Stimulated activated CD8-positive, alpha-beta memory T cell treated with anti-CD3 and anti-CD28 coated beads, Interleukin-2, amount 100 ng/mL, for 1 hour (primary cell): Measurements from ENCODE around the gene SEC24A.
"Not testable (repeated sequence)": the region's sequence is repeated elsewhere in the genome, so short reads cannot be mapped to it uniquely, and the experiment has no call there.

Experiments
- DNase-seq, 2 donors: peaks; one replicate each; pipeline ENCODE4 v3.0.0-alpha.2; 2020; ENCODE audit warnings: low read depth in 2 of 2

The SEC24A gene

DNA sequence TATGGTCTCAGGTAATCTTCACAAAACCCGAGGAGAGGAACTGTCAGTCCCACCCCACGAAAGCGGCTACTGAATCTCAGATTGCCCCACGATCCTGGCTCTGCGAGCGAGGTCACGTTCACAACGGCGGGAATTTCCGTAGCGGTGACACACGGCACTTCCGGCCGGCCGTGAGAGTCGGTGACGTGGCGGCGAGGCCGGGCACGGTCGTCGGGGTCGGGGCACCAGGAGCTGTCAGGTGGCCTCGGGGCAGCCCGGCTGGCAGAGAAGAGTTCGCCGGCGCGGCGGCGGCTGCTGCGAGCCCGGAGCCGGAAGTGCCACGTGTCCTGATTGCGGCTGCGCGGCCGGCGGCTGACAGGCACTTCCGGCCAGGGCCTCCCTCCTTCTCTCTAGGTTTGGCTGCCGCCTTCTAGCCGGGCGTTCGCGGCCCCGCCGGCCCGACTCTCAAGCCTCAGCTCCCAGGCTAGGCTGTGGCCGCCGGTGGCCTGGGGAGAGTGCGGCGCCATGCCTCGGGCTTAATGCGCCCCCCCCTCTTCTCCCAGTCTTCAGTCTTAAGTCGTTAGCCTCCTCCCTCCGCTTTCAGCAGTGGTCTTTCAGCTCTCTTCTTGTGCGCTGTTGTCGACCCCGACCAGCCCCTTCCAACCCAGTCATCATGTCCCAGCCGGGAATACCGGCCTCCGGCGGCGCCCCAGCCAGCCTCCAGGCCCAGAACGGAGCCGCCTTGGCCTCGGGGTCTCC lies at the start of gene SEC24A:
Gene SEC24A (plus strand): TSS at position 361 of the 738 bp plus-strand sequence. CDS start 292 bp downstream, at position 653.
- peak; percentile 74 to 81 for DNase-seq

DNA sequence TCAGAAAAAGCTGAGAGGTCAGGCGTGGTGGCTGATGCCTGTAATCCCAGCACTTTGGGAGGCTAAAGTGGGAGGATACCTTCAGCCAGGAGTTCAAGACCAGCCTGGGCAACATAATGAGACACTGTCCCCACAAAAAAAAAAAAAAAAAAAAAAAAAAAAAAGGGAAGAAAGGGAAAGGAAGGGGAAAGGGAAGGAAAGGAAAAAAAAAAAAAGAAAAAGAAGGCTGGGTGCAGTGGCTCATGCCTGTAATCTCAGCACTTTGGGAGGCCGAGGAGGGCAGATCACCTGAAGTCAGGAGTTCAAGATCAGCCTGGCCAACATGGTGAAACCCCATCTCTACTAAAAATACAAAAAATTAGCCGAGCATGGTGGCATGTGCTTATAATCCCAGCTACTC lies 48.8 kb upstream of the SEC24A start:
- DNase-seq = not testable (repeated sequence)

DNA sequence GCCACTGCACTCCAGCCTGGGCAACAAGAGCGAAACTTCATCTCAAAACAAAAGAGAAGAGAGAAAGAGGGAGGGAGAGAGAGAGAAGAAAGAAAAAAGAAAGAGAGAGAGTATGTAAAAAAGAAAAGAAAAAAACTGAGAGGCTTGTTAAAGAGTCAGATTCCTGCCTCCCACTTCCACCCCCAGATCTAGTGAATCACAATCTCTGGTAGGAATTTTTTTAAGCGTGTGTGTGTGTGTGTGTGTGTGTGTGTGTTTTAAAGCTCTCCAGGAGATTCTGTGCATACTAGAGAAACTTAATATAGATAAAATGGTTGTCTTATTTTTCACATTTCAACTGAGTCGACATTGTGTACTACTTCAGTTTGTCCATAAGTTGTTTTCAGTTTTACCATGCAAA lies 48.0 kb upstream of the SEC24A start:
- no peak for DNase-seq

DNA sequence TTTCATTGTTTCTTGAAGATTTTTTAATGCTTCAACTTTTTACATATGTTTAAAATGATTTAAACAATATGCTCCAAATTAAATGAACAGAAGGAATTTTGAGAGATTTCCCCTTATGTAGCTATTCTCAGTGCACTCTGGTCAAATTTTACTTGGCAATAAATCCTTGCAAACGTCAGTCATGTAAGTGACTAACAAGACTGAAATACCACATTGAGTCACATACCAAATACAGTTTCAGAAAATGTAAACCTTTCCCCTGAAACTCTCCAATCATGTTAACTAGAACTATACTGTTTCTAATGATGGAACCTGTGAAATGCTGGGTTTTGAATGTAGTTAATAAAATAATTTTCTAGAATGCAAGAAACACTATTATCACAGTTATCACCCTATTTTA lies 45.5 kb upstream of the SEC24A start:
- DNase-seq = no peak

DNA sequence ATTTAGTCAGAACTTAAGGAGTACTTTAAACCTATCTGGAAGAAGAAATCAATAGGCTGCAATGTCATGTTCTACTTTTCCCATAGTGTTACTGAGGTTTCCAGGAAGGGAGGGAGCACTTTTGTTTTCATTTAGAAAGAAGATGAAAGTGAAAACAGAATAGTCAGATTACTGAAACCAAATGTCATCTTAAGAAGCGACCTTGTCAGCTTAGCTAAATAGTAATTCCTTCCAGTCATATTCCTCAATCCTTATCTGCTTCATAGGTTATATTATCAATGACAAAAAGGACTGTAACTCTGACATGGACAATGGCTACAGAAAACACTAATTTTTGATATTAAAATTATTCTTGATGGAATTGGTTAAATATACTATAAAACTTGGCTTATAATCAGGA lies 43.7 kb upstream of the SEC24A start:
- no peak for DNase-seq

DNA sequence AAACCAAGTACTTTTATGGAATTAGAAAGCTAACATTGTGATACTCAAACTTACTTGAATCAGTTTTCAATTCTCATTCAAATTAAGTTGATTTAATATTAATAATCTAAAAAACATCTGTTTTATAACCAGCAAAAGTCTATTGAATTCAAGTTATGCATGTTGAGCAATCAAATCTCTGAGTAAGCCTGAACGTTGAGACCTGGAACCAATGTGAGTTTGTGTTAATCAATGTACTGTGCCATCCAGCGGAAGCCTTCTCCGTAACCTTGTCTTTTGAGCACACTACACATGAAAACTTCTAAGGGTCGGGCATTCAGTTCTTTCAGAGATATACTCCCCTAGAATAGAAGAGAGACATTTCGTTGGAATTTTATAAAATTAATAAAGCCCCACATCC lies 41.9 kb upstream of the SEC24A start:
- DNase-seq = no peak

DNA sequence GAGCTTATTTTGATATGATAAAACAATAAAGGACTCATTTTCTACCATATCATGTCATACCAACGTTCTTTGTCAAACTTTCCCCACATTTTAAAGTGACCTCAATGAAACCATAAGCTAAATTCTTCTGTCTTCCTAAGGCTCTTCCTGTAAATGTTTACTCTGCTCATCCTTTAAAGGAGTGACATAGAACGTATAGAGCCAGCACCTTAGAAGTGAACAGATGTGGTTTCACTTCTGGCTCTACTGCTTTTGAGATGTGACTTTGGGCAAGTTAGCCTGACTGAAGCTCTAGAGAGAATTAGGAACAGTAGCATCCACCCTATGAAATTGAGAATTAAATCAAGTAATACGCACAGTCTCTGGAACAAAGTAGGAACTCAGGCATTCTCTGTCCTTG lies 40.0 kb upstream of the SEC24A start:
- no peak for DNase-seq

DNA sequence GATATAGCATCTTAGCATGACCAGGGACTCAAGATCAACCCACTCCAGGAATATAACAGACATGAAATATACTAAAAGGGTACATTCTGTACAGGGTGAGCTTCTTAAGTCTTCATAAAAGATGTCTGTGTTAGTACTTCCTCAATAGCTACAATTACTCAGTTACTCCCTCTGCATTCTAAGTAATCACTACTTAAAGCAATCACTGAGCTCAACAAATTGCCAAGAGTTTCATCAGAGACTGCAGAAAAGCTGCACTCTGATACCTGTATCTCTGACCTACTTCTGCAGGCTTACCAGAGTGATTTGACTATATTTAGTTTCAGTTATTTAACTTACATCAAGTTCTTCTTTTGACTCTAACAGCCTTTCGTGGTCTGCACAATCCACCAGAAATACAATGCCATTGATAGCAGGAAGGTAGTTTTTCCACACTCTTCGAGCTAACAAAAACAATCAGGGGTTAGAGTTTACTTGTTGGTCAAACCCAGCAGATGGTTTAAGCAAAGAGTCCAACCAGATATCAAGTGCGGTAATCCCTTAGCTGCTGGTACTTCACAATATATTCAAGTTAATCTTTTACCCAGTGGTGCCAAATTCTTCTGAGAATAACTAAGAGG lies 39.2 kb upstream of the SEC24A start:
- DNase-seq = no peak

DNA sequence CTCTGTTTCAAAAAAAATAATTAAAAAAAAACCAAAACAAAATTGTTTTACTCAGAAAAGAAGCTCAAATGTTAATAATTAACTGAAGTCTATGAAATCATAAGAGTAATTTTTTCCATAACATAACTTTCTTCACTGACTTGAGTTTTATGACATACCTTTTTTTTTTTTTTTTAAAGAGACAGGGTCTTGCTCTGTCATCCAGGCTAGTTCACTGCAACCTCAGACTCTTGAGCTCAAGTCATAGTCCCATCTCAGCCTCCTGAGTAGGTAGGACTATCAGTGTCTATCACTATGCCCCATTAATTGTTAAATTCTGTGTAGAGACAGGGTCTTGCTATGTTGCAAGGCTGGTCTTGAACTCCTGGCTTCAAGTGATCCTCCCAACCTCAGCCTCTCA lies 37.9 kb upstream of the SEC24A start:
- no peak for DNase-seq

DNA sequence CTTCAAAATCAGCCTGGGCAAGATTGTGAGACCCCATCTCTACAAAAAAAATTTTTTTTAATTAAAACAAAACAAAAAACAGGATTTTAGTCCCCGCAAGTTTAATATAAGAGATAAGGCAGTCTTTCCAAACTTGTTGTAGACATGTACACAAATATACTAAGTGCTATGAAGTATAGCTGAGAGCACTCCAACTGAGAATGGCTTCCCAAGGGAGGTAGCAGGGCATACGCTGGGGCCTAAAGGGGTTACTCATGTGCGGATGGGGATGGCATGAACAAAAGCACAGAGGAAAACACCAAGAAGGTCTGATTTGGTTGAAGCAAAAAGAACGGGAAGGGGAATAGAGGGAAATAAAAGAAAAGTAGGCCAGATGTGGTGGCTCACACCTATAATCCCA lies 37.1 kb upstream of the SEC24A start:
- no peak for DNase-seq

DNA sequence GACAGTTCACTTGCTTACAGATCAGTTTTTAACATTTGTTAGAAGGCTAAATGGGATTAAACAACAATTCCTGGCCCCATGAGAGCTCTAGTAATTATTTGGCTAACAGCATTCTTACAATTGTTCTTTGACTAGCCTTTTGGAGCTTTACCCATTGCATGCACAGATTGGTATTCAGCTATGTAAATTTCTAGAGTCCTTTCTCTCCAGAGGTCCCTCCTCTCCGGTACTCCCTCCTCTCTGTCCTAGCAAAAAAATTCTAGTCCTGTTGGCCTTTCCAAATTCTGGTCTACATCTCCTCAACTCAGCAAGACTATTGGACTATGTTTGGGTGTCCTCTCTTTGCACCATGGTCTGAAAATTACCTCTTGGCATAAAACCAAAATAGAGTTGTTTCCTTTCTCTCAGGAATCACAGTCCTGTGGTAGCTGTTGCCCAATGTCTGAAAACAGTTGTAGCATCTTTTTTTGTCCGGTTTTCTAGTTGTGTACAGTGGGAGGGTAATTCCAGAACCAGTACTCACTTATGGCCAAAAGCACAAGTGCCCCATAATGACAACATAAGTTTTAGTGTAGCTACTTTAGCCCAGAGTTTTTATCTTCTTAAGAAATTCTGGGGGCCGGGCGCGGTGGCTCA lies 34.0 kb upstream of the SEC24A start:
- DNase-seq = no peak

DNA sequence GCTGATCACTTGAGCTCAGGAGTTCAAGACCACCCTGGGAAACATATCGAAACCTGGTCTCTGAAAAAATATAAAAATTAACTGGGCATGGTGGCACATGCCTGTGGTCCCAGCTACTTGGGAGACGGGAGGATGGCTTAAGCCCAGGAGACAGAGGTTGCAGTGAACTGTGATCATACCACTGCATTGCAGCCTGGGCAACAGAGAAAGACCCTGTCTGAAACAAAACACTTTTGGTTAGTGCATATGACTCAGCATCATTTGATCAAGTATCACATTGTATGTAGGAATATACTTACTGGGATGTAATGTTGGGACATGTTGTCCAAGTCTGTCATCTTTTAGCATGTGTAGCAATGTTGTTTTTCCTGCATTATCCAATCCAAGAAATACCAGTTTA lies 28.0 kb upstream of the SEC24A start:
- DNase-seq = no peak

DNA sequence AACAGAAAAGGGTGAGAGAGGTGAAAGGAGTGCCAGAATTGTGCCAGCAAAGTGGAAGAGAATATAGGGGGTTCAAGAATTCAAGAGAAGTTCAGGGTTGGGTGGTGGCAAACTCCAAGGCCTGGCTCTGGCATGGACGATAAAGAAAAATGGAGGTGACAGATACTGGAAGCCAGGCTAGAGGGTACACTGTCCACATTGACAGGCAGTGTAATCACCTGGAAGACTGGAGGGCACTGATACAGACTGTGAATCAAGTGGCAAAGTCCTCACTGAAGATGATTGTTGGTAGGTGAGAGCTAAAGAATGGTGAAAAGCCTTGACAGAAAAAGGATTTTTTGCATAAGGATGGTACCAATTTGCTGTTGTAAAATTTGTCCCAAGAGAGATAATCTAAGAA lies 23.0 kb upstream of the SEC24A start:
- no peak for DNase-seq

DNA sequence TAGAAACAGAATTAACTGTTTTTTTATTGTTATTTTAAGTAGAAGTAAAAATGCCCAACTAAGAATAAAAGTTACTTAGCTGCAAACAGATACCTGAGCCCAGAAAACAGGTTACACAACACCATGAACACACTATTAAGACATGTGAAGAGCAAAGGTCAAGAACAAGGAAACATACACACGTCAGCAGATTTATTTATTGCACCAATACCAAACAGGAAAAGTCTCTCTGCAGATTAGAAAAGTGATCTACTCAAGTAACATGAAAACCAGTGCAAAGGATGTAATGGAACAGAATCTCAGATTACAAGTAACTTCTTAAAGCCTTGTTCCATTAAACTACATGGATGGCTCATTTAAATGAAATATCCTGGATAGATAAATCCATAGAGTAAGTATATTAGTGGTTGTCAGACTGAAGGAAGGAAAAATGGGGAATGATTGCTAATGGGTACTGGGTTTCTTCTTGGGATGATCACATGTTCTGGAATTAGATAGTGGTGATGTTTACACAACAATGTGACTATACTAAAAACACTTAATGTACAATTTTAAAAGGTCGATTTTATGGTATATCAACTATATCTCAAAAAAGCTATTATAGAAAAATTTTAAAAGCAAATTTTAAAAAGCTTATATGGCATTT lies 22.1 kb upstream of the SEC24A start:
- DNase-seq = no peak

DNA sequence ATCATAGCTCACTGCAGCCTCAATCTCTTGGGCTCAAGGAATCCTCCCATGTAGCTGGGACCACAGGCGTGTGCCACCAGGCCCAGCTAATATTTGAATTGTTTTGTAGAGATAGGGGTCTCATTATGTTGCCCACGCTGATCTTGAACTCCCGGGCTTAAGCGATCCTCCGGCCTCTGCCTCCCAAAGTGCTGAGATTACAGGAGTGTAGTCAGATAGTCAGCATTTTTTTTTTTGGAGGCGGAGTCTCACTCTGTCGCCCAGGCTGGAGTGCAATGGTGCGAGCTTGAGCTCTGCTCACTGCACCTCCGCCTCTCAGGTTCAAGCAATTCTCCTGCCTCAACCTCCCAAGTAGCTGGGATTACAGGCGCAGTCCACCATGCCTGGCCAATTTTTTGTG lies 14.4 kb upstream of the SEC24A start:
- DNase-seq = no peak

DNA sequence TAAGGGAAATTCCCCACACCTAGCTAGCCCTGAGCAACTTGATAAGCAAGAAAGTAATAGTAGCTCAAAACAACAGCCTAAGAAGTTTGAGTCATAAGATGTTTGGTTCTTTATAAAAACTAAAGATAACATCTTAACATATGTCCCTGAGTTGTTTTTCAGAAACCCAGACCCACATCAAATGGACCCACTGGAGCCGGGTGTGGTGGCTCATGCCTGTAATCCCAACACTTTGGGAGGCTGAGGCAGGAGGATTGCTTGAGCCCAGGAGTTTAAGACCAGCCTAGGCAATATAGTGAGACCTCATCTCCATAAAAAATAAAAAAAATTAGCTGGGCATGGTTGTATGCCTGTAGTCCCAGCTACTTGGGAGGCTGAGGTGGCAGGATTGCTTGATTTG lies 13.2 kb upstream of the SEC24A start:
- DNase-seq = not testable (repeated sequence)

DNA sequence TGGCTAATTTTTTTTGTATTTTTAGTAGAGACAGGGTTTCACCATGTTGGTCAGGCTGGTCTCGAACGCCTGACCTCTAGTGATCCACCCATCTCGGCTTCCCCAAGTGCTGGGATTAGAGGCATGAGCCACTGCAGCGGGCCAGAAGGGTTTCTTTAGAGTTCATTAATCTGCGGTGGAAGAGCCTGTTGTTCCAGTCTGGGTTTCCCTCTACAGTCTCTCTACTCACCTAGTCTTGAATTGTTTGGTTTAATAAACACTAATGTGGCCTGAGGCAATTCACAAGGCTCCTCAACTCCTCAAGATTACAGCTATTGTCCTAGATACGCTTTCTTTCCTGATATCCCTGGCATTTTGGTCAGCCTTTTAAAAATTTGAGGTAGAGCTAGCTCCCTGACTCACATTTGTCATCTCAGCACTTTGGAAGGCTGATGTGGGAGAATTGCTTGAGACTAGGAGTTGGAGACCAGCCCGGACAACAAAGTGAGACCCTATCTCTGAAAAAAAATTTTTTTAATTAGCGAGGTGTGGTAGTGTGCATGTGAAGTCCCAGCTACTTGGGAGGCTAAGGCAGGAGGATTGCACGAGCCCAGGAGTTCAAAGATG lies 11.4 kb upstream of the SEC24A start:
- DNase-seq = no peak

DNA sequence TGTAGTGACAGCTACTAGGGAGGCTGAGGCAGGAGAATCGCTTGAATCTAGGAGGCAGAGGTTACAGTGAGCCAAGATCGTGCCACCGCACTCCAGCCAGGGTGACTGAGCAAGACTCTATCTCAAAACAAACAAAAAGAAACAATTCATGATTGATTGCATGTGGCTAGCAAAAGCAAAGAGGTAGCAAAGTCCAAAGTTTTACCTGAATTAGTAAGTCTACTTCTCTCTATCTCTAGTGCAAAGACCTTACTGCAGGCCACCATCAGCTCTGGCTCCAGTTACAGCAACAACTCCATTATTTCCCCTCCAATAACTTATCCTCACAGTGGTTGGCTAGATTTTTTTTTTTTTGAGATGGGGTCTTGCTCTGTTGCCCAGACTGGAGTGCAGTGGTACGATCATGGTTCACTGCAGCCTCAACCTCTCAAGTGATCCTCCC lies 9.8 kb upstream of the SEC24A start:
- no peak for DNase-seq

DNA sequence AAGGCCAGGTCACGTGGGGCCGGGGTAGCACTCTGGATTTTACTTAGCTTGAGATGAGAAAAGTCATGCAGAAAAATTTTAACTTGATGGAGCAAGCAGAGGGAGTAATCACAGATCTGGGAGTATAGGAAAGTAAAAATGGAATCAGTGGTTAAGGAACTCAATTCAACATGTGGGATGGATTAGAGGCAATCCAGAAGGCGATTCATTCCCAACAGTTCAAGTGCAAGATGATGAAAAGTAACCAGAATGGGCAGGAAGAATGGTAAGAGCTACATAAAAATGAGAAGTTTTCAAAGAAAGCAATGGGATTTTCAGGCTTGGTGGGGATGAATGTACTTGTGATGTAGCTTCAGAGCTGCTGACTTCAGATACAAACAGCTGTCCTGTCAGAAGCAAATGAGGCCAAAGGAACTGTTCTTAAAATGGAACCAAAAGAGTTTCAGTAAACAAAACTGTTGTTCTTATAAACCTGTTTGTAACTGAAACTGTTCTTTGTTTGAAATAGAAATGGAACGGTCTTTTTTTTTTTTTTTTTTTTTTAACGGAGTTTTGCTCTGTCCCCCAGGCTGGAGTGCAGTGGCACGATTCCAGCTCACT lies 5.6 kb upstream of the SEC24A start:
- DNase-seq = no peak

DNA sequence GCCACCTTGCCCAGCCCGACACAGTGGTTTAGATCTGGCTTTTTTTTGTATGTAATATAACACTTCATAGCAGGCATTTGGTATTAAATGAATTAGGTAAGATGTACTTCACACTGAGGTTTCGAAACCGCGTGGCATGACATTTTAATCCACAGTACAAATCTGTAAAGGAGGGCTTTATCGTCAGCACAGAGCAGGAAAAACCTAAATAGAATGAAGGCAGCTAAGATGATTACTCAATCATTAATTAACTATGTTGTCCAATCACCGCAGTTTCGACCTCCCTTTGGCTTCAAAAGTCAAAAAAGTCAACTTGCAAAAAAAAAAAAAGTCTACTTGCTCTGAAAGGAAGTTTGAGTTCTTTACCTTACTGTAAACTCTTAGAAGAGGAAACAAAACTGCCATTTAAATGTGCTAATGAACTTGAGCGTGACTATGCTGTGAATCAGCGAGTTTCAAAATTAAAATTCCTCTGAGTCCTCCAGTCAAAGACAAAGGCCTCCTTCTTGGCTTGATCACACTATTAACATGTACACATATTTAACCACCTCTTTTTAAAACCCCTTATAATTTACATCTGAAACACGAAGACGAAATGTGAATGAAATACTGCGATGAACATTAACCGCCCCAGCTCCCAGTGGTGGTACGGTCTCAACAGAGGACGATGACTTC lies 698 bp upstream of the SEC24A start:
- DNase-seq = no peak

DNA sequence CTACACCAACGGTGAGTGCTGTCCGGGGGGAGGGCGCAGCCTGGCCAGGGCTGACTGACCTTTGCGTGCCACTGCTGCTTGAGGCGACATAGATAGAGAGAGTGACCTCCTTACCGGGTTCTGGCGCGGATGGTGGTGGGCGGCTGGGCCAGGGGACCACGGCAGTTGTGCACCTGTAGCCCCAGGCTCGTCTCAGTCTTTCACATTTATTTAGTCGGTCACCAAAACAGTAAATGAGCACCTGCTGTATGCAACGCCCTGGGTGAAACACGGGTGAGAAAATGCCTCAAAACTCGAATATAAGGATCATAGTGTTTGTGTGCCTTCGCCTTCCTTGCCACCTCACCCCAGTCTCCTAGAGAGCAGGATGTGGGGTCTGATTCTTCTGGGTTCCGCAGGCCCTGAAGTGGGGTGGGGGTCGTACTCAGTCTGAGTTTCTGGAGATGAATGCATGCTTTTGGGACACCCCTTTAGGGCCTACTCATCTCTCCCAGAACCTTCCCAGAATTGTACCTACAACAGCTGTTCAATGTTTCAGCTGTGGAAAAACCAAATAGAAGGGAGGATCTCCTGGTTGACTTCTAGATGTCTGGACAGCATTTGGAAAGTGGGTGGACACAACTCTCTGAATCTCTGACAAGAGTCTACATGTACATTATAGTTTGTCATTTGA lies 714 bp downstream of the SEC24A start:
- DNase-seq = no peak
